GM08714 (cell line): ENCODE data around the gene RCC1.
A peak's percentile ranks its signal among the peaks of the same experiment; 100 is the strongest.
"Not testable (repeated sequence)": the region's sequence is repeated elsewhere in the genome, so short reads cannot be mapped to it uniquely, and the experiment has no call there.

Source experiments
- H3K4me3 ChIP-seq: fragments of 200-500 bp; sonication (Bioruptor generic); 2 replicates; pipeline ENCODE4 v1.5.1; 2014; ENCODE audit warnings: mild to moderate bottlenecking, low read length, inconsistent platforms
- ZNF274 ChIP-seq: IDR thresholded peaks from 2 replicates; pipeline ENCODE4 v1.6.1; 2012; ENCODE audit warnings: mild to moderate bottlenecking, low read depth, low read length

The RCC1 gene

DNA sequence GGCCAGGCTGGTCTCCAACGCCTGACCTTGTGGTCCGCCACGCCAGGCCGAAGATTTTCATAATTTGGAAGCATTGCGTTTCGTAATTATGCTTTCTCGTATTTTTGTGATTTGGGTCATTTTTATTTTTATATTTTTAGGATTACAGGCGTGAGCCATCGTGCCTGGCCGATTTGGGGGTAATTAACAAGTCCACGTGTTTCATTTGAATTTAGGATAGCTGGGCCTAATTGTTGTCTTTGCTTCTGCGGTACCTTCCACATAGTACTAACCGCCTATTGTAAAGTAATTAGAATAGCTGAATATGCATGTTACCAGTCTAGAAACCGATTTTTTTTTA lies 1.0 kb downstream of the RCC1 start:
- no peak for TF ChIP-seq ZNF274

DNA sequence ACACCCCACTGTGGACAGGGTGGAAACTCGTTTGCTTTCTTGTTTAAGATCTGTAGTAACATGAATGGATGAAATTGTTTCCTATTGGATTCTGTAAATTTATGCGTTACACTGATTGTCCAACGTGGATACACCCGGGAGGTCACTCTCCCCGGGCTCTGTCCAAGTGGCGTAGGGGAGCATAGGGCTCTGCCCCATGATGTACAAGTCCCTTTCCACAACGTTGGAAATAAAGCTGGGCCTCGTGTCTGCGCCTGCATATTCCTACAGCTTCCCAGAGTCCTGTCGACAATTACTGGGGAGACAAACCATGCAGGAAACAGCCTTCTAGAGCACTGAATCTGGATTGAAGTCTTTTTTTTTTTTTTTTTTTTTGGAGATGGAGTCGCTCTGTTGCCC lies 1.4 kb downstream of the RCC1 start:
- TF ChIP-seq ZNF274, result no peak
- peak overlapping the region; percentile 99 for H3K4me3 ChIP-seq

More for the DNA sequence above, 1.0 kb downstream of the RCC1 start:
- H3K4me3 ChIP-seq, result peak overlapping the region; percentile 99

DNA sequence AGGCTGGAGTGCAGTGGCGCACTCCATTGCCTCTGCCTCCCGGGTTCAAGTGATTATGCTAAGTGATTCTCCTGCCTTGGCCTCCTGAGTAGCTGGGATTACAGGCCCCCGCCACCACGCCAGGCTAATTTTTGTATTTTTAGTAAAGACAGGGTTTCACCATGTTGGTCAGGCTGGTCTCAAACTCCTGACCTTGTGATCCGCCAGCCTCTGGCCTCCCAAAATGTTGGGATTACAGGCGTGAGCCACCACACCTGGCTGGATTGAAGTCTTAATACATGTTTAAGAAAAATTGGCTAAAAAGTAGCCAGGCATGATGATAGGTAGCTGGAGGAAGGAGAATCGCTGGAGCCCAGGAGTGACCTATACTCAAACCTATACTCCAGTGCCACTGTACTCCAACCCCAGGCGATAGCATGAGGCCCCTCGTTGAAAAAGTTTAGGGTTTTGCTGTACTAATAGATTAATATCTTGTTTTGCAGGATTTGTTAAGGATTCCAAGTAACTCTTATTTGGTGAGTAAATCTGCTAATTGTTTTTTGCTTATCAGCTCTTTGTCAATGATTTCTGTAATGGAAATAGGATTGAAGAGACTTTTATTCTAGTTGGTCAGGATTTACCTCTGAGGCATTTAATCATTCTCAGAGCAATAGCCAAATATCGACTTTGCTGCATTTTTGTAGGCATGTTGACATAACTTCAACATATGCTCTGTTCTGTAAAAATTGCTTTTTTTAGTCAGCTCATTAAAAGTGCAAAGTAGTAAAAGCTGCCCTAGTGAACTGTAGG lies 2.0 kb downstream of the RCC1 start:
- peak overlapping the region; percentile 99 for H3K4me3 ChIP-seq
- no peak for TF ChIP-seq ZNF274

DNA sequence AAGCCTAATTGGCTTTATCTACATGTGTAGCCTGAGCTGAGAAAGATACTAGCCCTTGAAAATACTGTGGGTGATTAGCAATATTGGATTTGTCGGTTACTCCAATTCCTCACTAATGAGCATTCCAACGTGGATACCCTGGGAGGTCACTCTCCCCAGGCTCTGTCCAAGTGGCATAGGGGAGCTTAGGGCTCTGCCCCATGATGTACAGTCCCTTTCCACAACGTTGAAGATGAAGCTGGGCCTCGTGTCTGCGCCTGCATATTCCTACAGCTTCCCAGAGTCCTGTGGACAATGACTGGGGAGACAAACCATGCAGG lies 2.6 kb downstream of the RCC1 start:
- peak overlapping the region; percentile 99 for H3K4me3 ChIP-seq
- no peak for TF ChIP-seq ZNF274

GRCh38 chr1:28509705-28510272 lies 3.9 kb downstream of the RCC1 start:
- H3K4me3 ChIP-seq, result peak overlapping the region; percentile 99; the same call in 1 of the 2 replicates
- no peak for TF ChIP-seq ZNF274

GRCh38 chr1:28510273-28510969 lies 4.6 kb downstream of the RCC1 start:
- no peak for TF ChIP-seq ZNF274
- H3K4me3 ChIP-seq, result peak overlapping the region; percentile 99

- TF ChIP-seq ZNF274, result no peak
- H3K4me3 ChIP-seq, result 0 out of 2 replicates have a peak overlapping the region, but pooled peaks have one; percentile 99
Measured at GRCh38 chr1:28510970-28511440, 5.2 kb downstream of the RCC1 start.

DNA sequence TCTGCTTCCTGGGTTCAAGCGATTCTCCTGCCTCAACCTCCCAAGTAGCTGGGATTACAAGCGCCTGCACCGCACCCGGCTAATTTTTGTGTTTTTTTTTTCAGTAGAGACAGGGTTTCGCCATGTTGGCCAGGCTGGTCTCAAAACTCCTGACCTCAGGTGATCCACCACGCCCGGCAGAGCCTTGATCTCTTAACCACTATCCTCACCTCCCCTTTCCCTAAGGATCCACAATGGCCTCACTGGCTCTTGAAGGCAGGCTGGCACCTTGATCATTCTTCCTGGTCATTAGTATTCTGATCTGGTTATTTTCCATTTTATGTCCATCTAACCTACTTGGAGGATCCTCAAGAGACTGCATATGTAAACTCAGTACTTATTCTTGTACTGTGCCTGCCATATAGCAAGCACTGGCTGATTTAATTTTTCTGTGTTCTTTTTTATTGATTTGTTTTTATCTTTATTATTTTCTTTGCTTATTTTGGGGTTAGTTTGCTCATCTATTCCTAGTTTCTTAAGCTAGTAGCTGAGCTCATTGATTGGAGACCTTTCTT lies 6.3 kb downstream of the RCC1 start:
- no peak overlapping the region for H3K4me3 ChIP-seq

GRCh38 chr1:28514445-28514933 lies 8.6 kb downstream of the RCC1 start:
- H3K4me3 ChIP-seq, result not testable (repeated sequence)

More for the DNA sequence above, 6.3 kb downstream of the RCC1 start:
- TF ChIP-seq ZNF274, result no peak

- no peak for TF ChIP-seq ZNF274
- no peak overlapping the region for H3K4me3 ChIP-seq
Measured at GRCh38 chr1:28516518-28516956, 10.7 kb downstream of the RCC1 start.

DNA sequence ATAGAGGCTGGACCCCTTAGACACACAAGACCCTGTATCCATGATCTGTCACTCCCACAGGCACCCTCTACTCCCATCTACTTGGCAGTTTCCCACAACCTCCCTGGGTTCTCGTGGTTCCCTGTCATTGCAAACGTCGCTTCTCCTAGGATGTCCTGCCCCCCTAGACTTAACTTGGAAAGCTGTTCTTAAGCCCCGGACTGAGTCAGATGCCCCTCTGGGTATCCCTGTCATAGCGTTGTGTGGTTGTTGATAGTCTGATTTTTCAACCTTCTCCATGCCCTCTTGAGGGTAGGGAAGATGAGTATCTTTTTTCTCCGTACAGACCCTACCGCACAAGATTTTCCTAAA lies 11.8 kb downstream of the RCC1 start:
- H3K4me3 ChIP-seq, result peak overlapping the region; percentile 75; the same call in 1 of the 2 replicates
- no peak for TF ChIP-seq ZNF274

GRCh38 chr1:28518000-28518744 lies 12.3 kb downstream of the RCC1 start:
- H3K4me3 ChIP-seq, result peak overlapping the region; percentile 75
- TF ChIP-seq ZNF274, result no peak

DNA sequence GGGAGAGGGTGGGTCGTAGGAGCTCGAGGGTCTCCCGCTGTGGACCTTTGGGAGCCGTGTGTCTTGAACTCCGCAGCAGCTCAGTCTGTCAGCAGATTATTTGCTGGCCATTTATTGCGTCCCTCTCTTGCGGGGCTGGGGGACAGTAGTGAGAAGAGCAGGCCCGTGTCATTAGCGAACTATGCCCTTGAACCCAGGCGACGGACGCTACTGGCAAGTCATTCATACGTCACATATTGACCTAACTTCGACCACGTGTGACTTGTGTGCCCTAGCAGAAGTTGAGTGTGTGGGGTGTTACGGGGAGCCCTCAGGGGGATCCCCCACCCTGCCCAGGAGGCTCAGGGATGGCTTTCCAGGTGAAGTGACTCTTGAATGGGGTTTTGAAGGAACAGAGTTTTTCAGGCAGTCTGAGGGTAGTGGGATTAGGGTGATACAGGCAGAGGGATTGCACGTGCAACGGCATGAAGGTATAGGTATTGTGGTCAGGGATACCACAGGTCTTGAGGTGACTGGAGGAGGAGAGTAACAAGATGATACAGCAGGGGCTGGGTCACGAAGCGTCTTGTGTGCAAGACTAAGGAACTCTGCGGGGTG lies 13.0 kb downstream of the RCC1 start:
- H3K4me3 ChIP-seq, result peak overlapping the region; percentile 75
- no peak for TF ChIP-seq ZNF274
